H1 (cell line): Measurements from ENCODE around the gene INSYN1. TPM values are rescaled to one million over a fixed set of nuclear protein-coding genes. Genes with fewer than 3 reads are reported as not detected.
"Not testable (repeated sequence)": the region's sequence is repeated elsewhere in the genome, so short reads cannot be mapped to it uniquely, and the experiment has no call there.

Source experiments
- CTCF ChIA-PET: fragments of 300-600 bp; sonication (Branson Sonifier 250); formaldehyde crosslinking; loops from one replicate; lab custom pipeline; 2021; ENCODE audit not compliant: partially characterized antibody; lab: Charles Lee
- POLR2A ChIA-PET: fragments of 300-600 bp; sonication (Branson Sonifier 250); formaldehyde crosslinking; loops from one replicate; lab custom pipeline; 2021; ENCODE audit warnings: inconsistent platforms; ENCODE audit not compliant: partially characterized antibody; lab: Charles Lee
- DNase-seq, 2 experiments: peaks; one replicate each; pipeline versions ENCODE4 v3.0.0 to v3.0.0-alpha.2; 2010 to 2022; ENCODE audit warnings: low spot score in 2 of 2, low read depth in 1 of 2, mixed read lengths in 1 of 2
- FAIRE-seq: peaks from 2 replicates; lab custom pipeline; 2011; peaks lifted over from hg19 to GRCh38; lab: Jason Lieb, UNC
- H2AFZ ChIP-seq: 2 replicates; pipeline ENCODE4 v1.8.1; 2012; ENCODE audit warnings: low read length, inconsistent platforms
- H2AK5ac ChIP-seq: 2 replicates; pipeline ENCODE4 v1.6.1; 2013; ENCODE audit warnings: low read depth, low read length
- H2BK120ac ChIP-seq: replicated peaks from 2 replicates; pipeline ENCODE3; 2013; ENCODE audit warnings: low read depth, low read length, inconsistent platforms
- H2BK12ac ChIP-seq: 2 replicates; pipeline ENCODE4 v1.6.1; 2013; ENCODE audit warnings: low read depth, low read length
- H2BK15ac ChIP-seq: 2 replicates; pipeline ENCODE4 v1.6.1; 2013; ENCODE audit warnings: low read length
- H2BK20ac ChIP-seq: 2 replicates; pipeline ENCODE4 v1.6.1; 2013; ENCODE audit warnings: low read length
- H2BK5ac ChIP-seq: 2 replicates; pipeline ENCODE4 v1.6.1; 2013; ENCODE audit warnings: low read depth, low read length
- H3K14ac ChIP-seq: 2 replicates; pipeline ENCODE4 v1.6.1; 2013; ENCODE audit warnings: inconsistent platforms; ENCODE audit not compliant: insufficient read length
- H3K18ac ChIP-seq: 2 replicates; pipeline ENCODE4 v1.6.1; 2013; ENCODE audit warnings: low read length; ENCODE audit errors: extremely low read depth
- H3K23ac ChIP-seq: 2 replicates; pipeline ENCODE4 v1.6.1; 2013; ENCODE audit warnings: inconsistent platforms; ENCODE audit not compliant: insufficient read length
- H3K23me2 ChIP-seq: 2 replicates; pipeline ENCODE4 v1.6.1; 2013; ENCODE audit warnings: low read depth, low read length
- H3K27ac ChIP-seq: 2 replicates; pipeline ENCODE4 v1.6.1; 2011; ENCODE audit warnings: low read depth, low read length, inconsistent platforms
- H3K27me3 ChIP-seq, 4 experiments: replicated peaks in 1 of 4; 1 replicate in 1 of 4; 2 replicates in 3 of 4; pipeline versions ENCODE4 v1.6.1 to v1.8.1; 2011 to 2013; ENCODE audit warnings: low read length in 3 of 4, mild to moderate bottlenecking in 3 of 4, inconsistent platforms in 2 of 4, mixed read lengths in 2 of 4, moderate library complexity in 1 of 4; ENCODE audit not compliant: control insufficient read depth in 3 of 4, insufficient read depth in 3 of 4; ENCODE audit errors: extremely low read depth in 1 of 4
- H3K36me3 ChIP-seq, 4 experiments: 2 replicates each; pipeline versions ENCODE4 v1.6.1 to v1.8.1; 2011 to 2013; ENCODE audit warnings: mild to moderate bottlenecking in 4 of 4, low read length in 3 of 4, moderate library complexity in 2 of 4, control low read depth in 1 of 4, inconsistent platforms in 1 of 4; ENCODE audit not compliant: insufficient read depth in 4 of 4, control insufficient read depth in 2 of 4
- H3K4ac ChIP-seq: replicated peaks from 2 replicates; pipeline ENCODE3; 2013; ENCODE audit warnings: low read length, low read depth, mixed read lengths, inconsistent platforms; ENCODE audit not compliant: insufficient read length
- H3K4me1 ChIP-seq, 4 experiments: replicated peaks in 1 of 4; 1 replicate in 1 of 4; 2 replicates in 3 of 4; pipeline versions ENCODE4 v1.6.1 to v1.8.1; 2011 to 2013; ENCODE audit warnings: low read length in 3 of 4, inconsistent platforms in 2 of 4, mixed read lengths in 1 of 4; ENCODE audit not compliant: insufficient read depth in 4 of 4, control insufficient read depth in 3 of 4
- H3K4me2 ChIP-seq, 2 experiments: 2 replicates each; pipeline versions ENCODE4 v1.6.1 to v1.8.1; 2011 to 2013; ENCODE audit warnings: low read depth in 2 of 2, low read length in 2 of 2, control low read depth in 1 of 2, inconsistent platforms in 1 of 2, mild to moderate bottlenecking in 1 of 2; ENCODE audit not compliant: insufficient read depth in 1 of 2
- H3K4me3 ChIP-seq, 4 experiments: fragments of 200-600, 300-600 bp in 1 of 4; sonication (generic), shearing (Covaris generic), sonication (Bioruptor Twin) in 1 of 4; 2 replicates each; pipeline versions ENCODE4 v1.5.1 to v1.8.1; 2011 to 2016; ENCODE audit warnings: low read length in 4 of 4, low read depth in 3 of 4, control low read depth in 2 of 4, inconsistent platforms in 2 of 4, mild to moderate bottlenecking in 2 of 4, mixed read lengths in 1 of 4, moderate library complexity in 1 of 4; ENCODE audit not compliant: insufficient read depth in 2 of 4; ENCODE audit errors: extremely low read depth in 1 of 4
- H3K56ac ChIP-seq: replicated peaks from 2 replicates; pipeline ENCODE3; 2013; ENCODE audit warnings: low read depth, mild to moderate bottlenecking, mixed read lengths, low read length, inconsistent platforms; ENCODE audit not compliant: insufficient read length
- H3K79me1 ChIP-seq: 2 replicates; pipeline ENCODE4 v1.6.1; 2013; ENCODE audit warnings: low read depth, low read length, control low read depth
- H3K79me2 ChIP-seq, 2 experiments: 2 replicates each; pipeline versions ENCODE4 v1.6.1 to v1.8.1; 2012 to 2013; ENCODE audit warnings: low read length in 2 of 2, mild to moderate bottlenecking in 2 of 2, inconsistent platforms in 1 of 2; ENCODE audit not compliant: insufficient read depth in 2 of 2, control insufficient read depth in 1 of 2
- H3K9ac ChIP-seq, 4 experiments: replicated peaks in 1 of 4; 1 replicate in 1 of 4; 2 replicates in 3 of 4; pipeline versions ENCODE4 v1.6.1 to v1.8.1; 2011 to 2013; ENCODE audit warnings: low read depth in 3 of 4, low read length in 3 of 4, control low read depth in 2 of 4, mild to moderate bottlenecking in 2 of 4, moderate library complexity in 2 of 4, inconsistent platforms in 1 of 4; ENCODE audit errors: extremely low read depth in 1 of 4
- H3K9me3 ChIP-seq, 2 experiments: 2 replicates each; pipeline versions ENCODE4 v1.6.1 to v1.8.1; 2012 to 2013; ENCODE audit warnings: mild to moderate bottlenecking in 2 of 2, moderate library complexity in 2 of 2, control low read depth in 1 of 2, inconsistent platforms in 1 of 2, low read depth in 1 of 2, low read length in 1 of 2, mixed read lengths in 1 of 2; ENCODE audit not compliant: insufficient read depth in 2 of 2
- H4K20me1 ChIP-seq, 2 experiments: replicated peaks in 1 of 2; 2 replicates each; pipeline versions ENCODE3 to v1.8.1; 2011 to 2013; ENCODE audit warnings: inconsistent platforms in 2 of 2, low read length in 2 of 2, mild to moderate bottlenecking in 1 of 2; ENCODE audit not compliant: insufficient read depth in 2 of 2, control insufficient read depth in 1 of 2
- H4K5ac ChIP-seq: 2 replicates; pipeline ENCODE4 v1.6.1; 2013; ENCODE audit warnings: low read length, low read depth, mixed read lengths, inconsistent platforms; ENCODE audit not compliant: insufficient read length
- H4K8ac ChIP-seq: 2 replicates; pipeline ENCODE4 v1.8.0; 2013; ENCODE audit warnings: mild to moderate bottlenecking, moderate library complexity, low read length, inconsistent platforms; ENCODE audit not compliant: insufficient read depth; ENCODE audit errors: extremely low read depth
- H4K91ac ChIP-seq: replicated peaks from 2 replicates; pipeline ENCODE3; 2013; ENCODE audit warnings: low read length, mixed read lengths, inconsistent platforms; ENCODE audit not compliant: insufficient read length
- WGBS, 2 experiments: shearing (Covaris generic) in 1 of 2; methylation state at CpG; one replicate each; pipeline versions ENCODE4 v1.1.6 to v1.1.7; 2013 to 2015; ENCODE audit warnings: low lambda C conversion rate in 2 of 2, mixed read lengths in 2 of 2, inconsistent platforms in 1 of 2, low coverage in 1 of 2, missing lambda C conversion rate in 1 of 2; ENCODE audit not compliant: insufficient replicate concordance in 2 of 2, insufficient coverage in 1 of 2, insufficient read length in 1 of 2; ENCODE audit errors: extremely low coverage in 1 of 2, missing lambda C conversion rate in 1 of 2; 5-methylcytosine and 5-hydroxymethylcytosine counted together
- polyA plus RNA-seq, 7 experiments: library from polyadenylated mRNA; depleted of rRNA in 3 of 7; stranded (reverse) in 5 of 7; unstranded in 2 of 7; fragments of >200 nt in 5 of 7; fragments of 200-250 nt in 2 of 7; gene quantifications; 1 replicate in 5 of 7; 2 replicates in 1 of 7; 4 replicates in 1 of 7; pipeline versions ENCODE4 v1.2.1 to v1.2.3, GENCODE V29; 2011 to 2013; ENCODE audit warnings: missing spikeins in 2 of 7, mixed read lengths in 2 of 7
- total RNA-seq: library from RNA; stranded (reverse); fragmentation: NEBNext Ultra II Directional; extraction: Animal tissue kit (Norgen Biotek cat#: 25700); gene quantifications from 2 replicates; pipeline ENCODE4 v1.2.1, GENCODE V29; 2021

The INSYN1 gene
- total and polyA plus RNA-seq, 2 of the 8 experiments (the other 6 are each of a cell fraction or from before 2014, with no cell fraction given) = 7.2 to 10.2 TPM

DNA sequence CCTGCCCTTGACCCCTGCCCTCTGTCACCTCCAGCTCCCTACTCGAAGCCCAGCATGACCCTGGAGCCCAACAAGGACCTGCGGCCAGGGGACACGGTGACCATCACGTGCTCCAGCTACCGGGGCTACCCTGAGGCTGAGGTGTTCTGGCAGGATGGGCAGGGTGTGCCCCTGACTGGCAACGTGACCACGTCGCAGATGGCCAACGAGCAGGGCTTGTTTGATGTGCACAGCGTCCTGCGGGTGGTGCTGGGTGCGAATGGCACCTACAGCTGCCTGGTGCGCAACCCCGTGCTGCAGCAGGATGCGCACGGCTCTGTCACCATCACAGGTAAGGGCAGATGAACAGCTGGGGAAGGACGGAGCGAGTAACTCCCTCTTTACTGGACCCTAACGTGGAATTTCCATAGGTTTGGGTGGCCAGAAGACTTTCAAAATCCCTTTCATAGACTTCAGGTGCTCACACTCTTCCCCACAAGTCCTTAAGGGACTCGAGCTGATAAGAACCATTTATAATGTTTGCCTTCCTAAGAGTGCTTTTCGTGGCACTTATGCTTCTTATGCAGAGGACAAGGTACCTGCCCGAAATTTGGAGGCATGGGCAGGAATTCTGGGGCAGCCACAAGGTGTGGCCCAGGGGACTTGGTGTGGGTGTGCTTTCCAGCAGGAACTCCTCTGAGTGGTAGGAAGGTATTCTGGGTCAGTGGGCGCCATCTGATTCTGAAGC lies 48.8 kb downstream of the INSYN1 start:
- not testable (repeated sequence) for H3K14ac ChIP-seq, H3K18ac ChIP-seq, H4K5ac ChIP-seq, FAIRE-seq, H3K4me1 ChIP-seq, H3K56ac ChIP-seq, H2BK120ac ChIP-seq, H3K23me2 ChIP-seq, H2AK5ac ChIP-seq, H3K27ac ChIP-seq, H2BK20ac ChIP-seq, DNase-seq, H3K23ac ChIP-seq, H3K9me3 ChIP-seq, H2AFZ ChIP-seq, H3K79me1 ChIP-seq, H4K91ac ChIP-seq, H3K4me3 ChIP-seq, H2BK5ac ChIP-seq, H3K27me3 ChIP-seq, H3K4me2 ChIP-seq, H2BK15ac ChIP-seq, H3K4ac ChIP-seq, H4K8ac ChIP-seq, H2BK12ac ChIP-seq, H3K9ac ChIP-seq
- ChIA-PET CTCF (interaction anchor here (0.6 to 18.5 kb wide), 55 partner anchors 8 to 395 kb away, joined by 3 to 496 read pairs (median 4); partner anchors contain the start of genes CD276, INSYN1 and NPTN), POLR2A (interaction anchor here (0.6 to 1.5 kb wide), 3 partner anchors 9 to 81 kb away, joined by 3 to 4 read pairs (median 3); no protein-coding TSS in a partner anchor)
- 89% methylated on average over 14 of the region's 23 CpGs; no CpG with 5 or more reads in 1 of the 2 experiments for WGBS, 2 experiments
- peaks cover 5 to 37% (median 29%) of the 10 kb centered on the region in 4 experiments for H3K36me3 ChIP-seq
- H4K20me1 ChIP-seq = peaks cover 19 to 29% of the 10 kb centered on the region in 2 experiments
- H3K79me2 ChIP-seq = peaks cover 0 to 19% of the 10 kb centered on the region in 2 experiments; a peak in 1 of 4 replicates
